22Rv1 (cell line): Measurements from ENCODE around the gene LRRC42.
A peak's percentile ranks its signal among the peaks of the same experiment; 100 is the strongest.

Experiments used
- H3K27ac ChIP-seq: fragments of 450-650 bp; 2 replicates; pipeline ENCODE4 v1.5.1; 2017
- CTCF ChIP-seq: fragments of 450-650 bp; IDR thresholded peaks from 2 replicates; pipeline ENCODE4 v1.5.1; 2017; ENCODE audit warnings: mild to moderate bottlenecking
- ZFX ChIP-seq: fragments of 450-650 bp; IDR thresholded peaks from 2 replicates; pipeline ENCODE4 v1.6.1; 2017; ENCODE audit warnings: antibody characterized with exemption, borderline replicate concordance

LRRC42 gene

GRCh38 chr1:53942127-53942957 lies 3.8 kb upstream of the LRRC42 start:
- no peak for TF ChIP-seq ZFX
- no peak for TF ChIP-seq CTCF
- no peak overlapping the region for H3K27ac ChIP-seq

- TF ChIP-seq CTCF (no peak), ZFX (no peak)
- H3K27ac ChIP-seq: no peak overlapping the region
Measured at GRCh38 chr1:53943090-53943489, 3.1 kb upstream of the LRRC42 start.

DNA sequence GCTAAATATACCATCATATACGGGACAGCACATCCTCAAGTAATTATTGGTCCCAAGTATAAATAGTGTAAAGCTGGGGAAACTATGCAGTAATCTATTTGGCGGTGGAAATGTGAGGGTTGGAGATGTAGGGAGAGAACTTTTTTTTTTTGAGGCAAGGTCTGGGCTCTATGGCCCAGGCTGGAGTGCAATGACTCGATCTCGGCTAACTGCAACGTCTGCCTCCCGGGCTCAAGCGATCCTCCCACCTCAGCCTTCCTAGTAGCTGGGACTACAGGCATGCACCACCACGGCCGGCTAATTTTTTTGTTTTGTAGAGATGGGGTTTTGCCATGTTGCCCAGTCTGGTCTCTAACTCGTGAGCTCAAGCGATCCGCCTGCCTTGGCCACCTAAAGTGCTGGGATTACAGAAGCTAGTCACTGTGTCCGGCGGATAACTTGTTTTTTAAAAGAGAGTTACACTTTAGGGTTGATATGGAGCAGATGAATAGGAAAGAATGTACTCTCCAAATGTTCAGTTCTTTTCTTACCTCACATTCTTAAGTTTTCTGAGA lies 2.6 kb upstream of the LRRC42 start:
- TF ChIP-seq ZFX: no peak
- no peak for TF ChIP-seq CTCF
- H3K27ac ChIP-seq: no peak overlapping the region

DNA sequence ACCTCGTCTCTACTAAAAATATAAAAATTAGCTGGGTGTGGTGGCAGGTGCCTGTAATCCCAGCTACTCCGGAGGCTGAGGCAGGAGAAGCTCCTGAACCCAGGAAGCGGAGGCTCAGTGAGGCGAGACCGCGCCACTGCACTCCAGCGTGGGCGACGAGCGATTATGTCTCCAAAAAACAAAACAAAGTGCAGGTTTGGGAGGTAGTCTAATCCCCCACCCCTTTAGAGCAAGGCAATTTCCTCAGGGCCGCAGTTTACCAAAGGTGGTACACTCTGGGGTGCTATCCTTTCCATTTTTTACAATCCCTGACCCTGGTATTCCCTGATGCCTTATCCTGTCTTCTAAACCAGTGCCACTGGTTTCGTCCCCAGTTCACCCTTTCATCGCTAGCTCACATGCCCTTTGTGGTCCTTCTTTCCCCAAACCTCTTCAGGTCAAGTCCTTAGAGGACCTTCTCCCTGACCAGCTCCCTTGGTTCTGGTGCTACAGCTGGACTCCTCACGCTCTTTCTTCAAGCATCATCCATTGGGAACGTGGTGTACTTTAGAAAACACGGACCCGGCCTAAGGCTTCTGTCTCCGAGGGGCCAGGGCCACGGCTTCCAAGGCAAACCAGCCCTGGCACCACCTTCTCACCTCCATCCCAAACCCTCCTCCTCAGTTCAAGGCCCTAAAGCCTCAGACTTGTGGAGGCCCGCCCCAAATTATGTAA lies 1.5 kb upstream of the LRRC42 start:
- TF ChIP-seq ZFX (no peak), CTCF (no peak)
- H3K27ac ChIP-seq: peak overlapping the region; percentile 78

GRCh38 chr1:53945183-53945432 lies 1.0 kb upstream of the LRRC42 start:
- H3K27ac ChIP-seq: peak overlapping the region; percentile 78
- TF ChIP-seq CTCF (no peak), ZFX (no peak)

GRCh38 chr1:53945433-53946251 lies 508 bp upstream of the LRRC42 start, which contains the start of gene IFT25:
TSS of gene IFT25 (minus strand) at chr1:53945699. CDS start at chr1:53940082, 5,617 bp downstream.
- peak within 1 kb of the TSS; percentile 78 for H3K27ac ChIP-seq
- TF ChIP-seq CTCF (no peak), ZFX (no peak)
